ENCODE data around the gene LRRC34. TPM values are rescaled to one million over a fixed set of nuclear protein-coding genes. Genes with fewer than 3 reads are reported as not detected.

The LRRC34 gene
- polyA plus RNA-seq, 2 of the 4 experiments (the other 2 are of a cell fraction), result not detected

DNA sequence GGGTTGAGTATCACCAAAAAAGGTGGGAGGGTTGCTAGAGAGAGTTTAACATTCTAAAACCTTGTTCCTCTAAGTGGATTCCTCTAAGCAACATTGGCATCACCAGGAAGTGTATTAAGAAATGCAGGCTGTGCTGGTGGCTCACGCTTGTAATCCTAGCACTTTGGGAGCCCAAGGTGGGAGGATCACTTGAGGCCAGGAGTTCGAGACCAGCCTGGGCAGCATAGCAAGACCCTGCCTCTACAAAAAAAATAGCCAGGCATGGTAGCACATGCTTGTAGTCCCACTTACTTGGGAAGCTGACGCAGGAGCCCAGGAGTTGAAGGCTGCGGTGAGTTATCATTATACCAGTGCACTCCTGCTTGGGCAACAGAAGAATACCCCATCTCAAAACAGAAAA lies 34.9 kb downstream of the LRRC34 start:
- Histone ChIP-seq H3K9me3 (no peaks in the 10 kb centered on the region), H3K4me2 (no peak overlapping the region), H3K27ac (no peak overlapping the region), H3K4me1 (peaks cover 15% of the 10 kb centered on the region; the same call in 2 of the 3 replicates), H3K4me3 (no peak overlapping the region)
- no peak for FAIRE-seq
- TF ChIP-seq JUN (IDR thresholded peaks at IDR 0.05), result no peak
- no peak for TF ChIP-seq TFCP2L1 (CRISPR knock-in tag; IDR thresholded peaks at IDR 0.05)
- TF ChIP-seq HOXB13 (CRISPR knock-in tag; IDR thresholded peaks at IDR 0.05; ENCODE audit: low read depth), result no peak
- no peak for TF ChIP-seq POLR2AphosphoS2 (conservative IDR thresholded peaks at IDR 0.05; ENCODE audit: low read length)
- TF ChIP-seq MAFK (IDR thresholded peaks at IDR 0.05; ENCODE audit: partially characterized antibody), result no peak
- TF ChIP-seq, protein P1, sequence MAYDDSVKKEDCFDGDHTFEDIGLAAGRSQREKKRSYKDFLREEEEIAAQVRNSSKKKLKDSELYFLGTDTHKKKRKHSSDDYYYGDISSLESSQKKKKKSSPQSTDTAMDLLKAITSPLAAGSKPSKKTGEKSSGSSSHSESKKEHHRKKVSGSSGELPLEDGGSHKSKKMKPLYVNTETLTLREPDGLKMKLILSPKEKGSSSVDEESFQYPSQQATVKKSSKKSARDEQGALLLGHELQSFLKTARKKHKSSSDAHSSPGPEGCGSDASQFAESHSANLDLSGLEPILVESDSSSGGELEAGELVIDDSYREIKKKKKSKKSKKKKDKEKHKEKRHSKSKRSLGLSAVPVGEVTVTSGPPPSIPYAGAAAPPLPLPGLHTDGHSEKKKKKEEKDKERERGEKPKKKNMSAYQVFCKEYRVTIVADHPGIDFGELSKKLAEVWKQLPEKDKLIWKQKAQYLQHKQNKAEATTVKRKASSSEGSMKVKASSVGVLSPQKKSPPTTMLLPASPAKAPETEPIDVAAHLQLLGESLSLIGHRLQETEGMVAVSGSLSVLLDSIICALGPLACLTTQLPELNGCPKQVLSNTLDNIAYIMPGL (CRISPR knock-in tag; IDR thresholded peaks at IDR 0.05; ENCODE audit: borderline replicate concordance), result no peak
- no peak for TF ChIP-seq NR3C1 (IDR thresholded peaks at IDR 0.05)
- no peak for TF ChIP-seq NFE2L2 (conservative IDR thresholded peaks at IDR 0.05; ENCODE audit: low read length)
- TF ChIP-seq, protein P2, sequence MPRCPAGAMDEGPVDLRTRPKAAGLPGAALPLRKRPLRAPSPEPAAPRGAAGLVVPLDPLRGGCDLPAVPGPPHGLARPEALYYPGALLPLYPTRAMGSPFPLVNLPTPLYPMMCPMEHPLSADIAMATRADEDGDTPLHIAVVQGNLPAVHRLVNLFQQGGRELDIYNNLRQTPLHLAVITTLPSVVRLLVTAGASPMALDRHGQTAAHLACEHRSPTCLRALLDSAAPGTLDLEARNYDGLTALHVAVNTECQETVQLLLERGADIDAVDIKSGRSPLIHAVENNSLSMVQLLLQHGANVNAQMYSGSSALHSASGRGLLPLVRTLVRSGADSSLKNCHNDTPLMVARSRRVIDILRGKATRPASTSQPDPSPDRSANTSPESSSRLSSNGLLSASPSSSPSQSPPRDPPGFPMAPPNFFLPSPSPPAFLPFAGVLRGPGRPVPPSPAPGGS (IDR thresholded peaks at IDR 0.05), result no peak
- TF ChIP-seq FOSL2 (IDR thresholded peaks at IDR 0.05), result no peak
- no peak for TF ChIP-seq FOSL2 (CRISPR knock-in tag; IDR thresholded peaks at IDR 0.05)
- TF ChIP-seq ZNF302 (CRISPR knock-in tag; IDR thresholded peaks at IDR 0.05), result no peak
- TF ChIP-seq CEBPB (IDR thresholded peaks at IDR 0.05), result no peak
- TF ChIP-seq JUNB (IDR thresholded peaks at IDR 0.05), result no peak
- no peak for TF ChIP-seq CBX2 (IDR thresholded peaks at IDR 0.05; ENCODE audit: borderline replicate concordance, low read depth)
- TF ChIP-seq ZC3H11A (IDR thresholded peaks at IDR 0.05), result no peak
- TF ChIP-seq MYC (IDR thresholded peaks at IDR 0.05; ENCODE audit: borderline replicate concordance, low read length), result no peak
- TF ChIP-seq RARB (CRISPR knock-in tag; IDR thresholded peaks at IDR 0.05), result no peak
- TF ChIP-seq, protein P3, sequence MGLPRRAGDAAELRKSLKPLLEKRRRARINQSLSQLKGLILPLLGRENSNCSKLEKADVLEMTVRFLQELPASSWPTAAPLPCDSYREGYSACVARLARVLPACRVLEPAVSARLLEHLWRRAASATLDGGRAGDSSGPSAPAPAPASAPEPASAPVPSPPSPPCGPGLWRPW (IDR thresholded peaks at IDR 0.05), result no peak
- CTCF ChIA-PET, result interaction anchor here (1.1 kb wide), 1 partner anchor 36 kb away, joined by 3 read pairs; no protein-coding TSS in a partner anchor
- DNase-seq (ENCODE audit: low read depth in 1 of 2, low spot score in 1 of 2), result no peak
- no peak for ATAC-seq
- 71% methylated on average over 4 of the region's 4 CpGs for WGBS (ENCODE audit: missing lambda C conversion rate)
- POLR2A ChIA-PET, result no interaction called here

DNA sequence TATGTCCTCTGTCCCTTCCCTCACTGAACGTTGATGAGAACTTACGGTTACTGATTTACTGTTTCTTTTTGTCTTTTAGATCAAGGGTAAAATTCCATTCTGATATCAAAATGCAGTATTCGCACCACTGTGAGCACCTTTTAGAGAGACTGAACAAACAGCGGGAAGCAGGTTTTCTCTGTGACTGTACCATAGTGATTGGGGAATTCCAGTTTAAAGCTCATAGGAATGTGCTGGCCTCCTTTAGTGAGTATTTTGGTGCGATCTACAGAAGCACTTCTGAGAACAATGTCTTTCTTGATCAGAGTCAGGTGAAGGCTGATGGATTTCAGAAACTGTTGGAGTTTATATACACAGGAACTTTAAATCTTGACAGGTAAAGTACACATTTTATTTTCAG lies 38.5 kb downstream of the LRRC34 start:
- POLR2A ChIA-PET, result interaction anchor here (1.3 to 2.7 kb wide), 2 partner anchors 10 to 583 kb away, joined by 3 to 18 read pairs; partner anchors contain the start of genes SKIL and TERC
- DNase-seq (ENCODE audit: low read depth in 1 of 2, low spot score in 1 of 2), result no peak
- no peak for ATAC-seq
- Histone ChIP-seq H3K4me1 (peaks cover 15% of the 10 kb centered on the region; the same call in 2 of the 3 replicates), H3K9me3 (no peaks in the 10 kb centered on the region), H3K27ac (no peak overlapping the region), H3K4me2 (peak overlapping the region; percentile 76), H3K4me3 (peak overlapping the region; percentile 90)
- TF ChIP-seq NR3C1 (IDR thresholded peaks at IDR 0.05), result no peak
- TF ChIP-seq RFX5 (IDR thresholded peaks at IDR 0.05), result no peak
- no peak for TF ChIP-seq NPAS2 (CRISPR knock-in tag; IDR thresholded peaks at IDR 0.05; ENCODE audit: borderline replicate concordance)
- no peak for TF ChIP-seq ZNF302 (CRISPR knock-in tag; IDR thresholded peaks at IDR 0.05)
- no peak for TF ChIP-seq EHF (CRISPR knock-in tag; IDR thresholded peaks at IDR 0.05)
- TF ChIP-seq, protein P1 (CRISPR knock-in tag; IDR thresholded peaks at IDR 0.05; ENCODE audit: borderline replicate concordance), result no peak
- TF ChIP-seq HOXB5 (CRISPR knock-in tag; IDR thresholded peaks at IDR 0.05), result no peak
- TF ChIP-seq ZFP36 (IDR thresholded peaks at IDR 0.05; ENCODE audit: borderline replicate concordance, partially characterized antibody), result no peak
- no peak for TF ChIP-seq RCOR1 (IDR thresholded peaks at IDR 0.05; ENCODE audit: low read depth, low read length)
- TF ChIP-seq, protein P4, sequence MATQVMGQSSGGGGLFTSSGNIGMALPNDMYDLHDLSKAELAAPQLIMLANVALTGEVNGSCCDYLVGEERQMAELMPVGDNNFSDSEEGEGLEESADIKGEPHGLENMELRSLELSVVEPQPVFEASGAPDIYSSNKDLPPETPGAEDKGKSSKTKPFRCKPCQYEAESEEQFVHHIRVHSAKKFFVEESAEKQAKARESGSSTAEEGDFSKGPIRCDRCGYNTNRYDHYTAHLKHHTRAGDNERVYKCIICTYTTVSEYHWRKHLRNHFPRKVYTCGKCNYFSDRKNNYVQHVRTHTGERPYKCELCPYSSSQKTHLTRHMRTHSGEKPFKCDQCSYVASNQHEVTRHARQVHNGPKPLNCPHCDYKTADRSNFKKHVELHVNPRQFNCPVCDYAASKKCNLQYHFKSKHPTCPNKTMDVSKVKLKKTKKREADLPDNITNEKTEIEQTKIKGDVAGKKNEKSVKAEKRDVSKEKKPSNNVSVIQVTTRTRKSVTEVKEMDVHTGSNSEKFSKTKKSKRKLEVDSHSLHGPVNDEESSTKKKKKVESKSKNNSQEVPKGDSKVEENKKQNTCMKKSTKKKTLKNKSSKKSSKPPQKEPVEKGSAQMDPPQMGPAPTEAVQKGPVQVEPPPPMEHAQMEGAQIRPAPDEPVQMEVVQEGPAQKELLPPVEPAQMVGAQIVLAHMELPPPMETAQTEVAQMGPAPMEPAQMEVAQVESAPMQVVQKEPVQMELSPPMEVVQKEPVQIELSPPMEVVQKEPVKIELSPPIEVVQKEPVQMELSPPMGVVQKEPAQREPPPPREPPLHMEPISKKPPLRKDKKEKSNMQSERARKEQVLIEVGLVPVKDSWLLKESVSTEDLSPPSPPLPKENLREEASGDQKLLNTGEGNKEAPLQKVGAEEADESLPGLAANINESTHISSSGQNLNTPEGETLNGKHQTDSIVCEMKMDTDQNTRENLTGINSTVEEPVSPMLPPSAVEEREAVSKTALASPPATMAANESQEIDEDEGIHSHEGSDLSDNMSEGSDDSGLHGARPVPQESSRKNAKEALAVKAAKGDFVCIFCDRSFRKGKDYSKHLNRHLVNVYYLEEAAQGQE (IDR thresholded peaks at IDR 0.05), result no peak
- no peak for TF ChIP-seq ESRRA (IDR thresholded peaks at IDR 0.05; ENCODE audit: borderline replicate concordance, low read length)
- TF ChIP-seq, protein P2 (IDR thresholded peaks at IDR 0.05), result no peak
- TF ChIP-seq, protein P5, sequence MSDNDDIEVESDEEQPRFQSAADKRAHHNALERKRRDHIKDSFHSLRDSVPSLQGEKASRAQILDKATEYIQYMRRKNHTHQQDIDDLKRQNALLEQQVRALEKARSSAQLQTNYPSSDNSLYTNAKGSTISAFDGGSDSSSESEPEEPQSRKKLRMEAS (IDR thresholded peaks at IDR 0.05), result no peak
- FAIRE-seq, result no peak
- 49% methylated on average over 5 of the region's 5 CpGs for WGBS (ENCODE audit: missing lambda C conversion rate)
- CTCF ChIA-PET, result interaction anchor here (2.7 kb wide), 1 partner anchor 11 kb away, joined by 10 read pairs; the partner anchor contains the start of gene TERC
